Activated gamma-delta T cell treated with Interleukin-2 at 50 U/mL for 16 hours (primary cell): Measurements from ENCODE around the gene SORBS1.

Experiments used
- DNase-seq: peaks from one replicate; pipeline ENCODE4 v3.0.0-alpha.2; 2020

Gene SORBS1

DNA sequence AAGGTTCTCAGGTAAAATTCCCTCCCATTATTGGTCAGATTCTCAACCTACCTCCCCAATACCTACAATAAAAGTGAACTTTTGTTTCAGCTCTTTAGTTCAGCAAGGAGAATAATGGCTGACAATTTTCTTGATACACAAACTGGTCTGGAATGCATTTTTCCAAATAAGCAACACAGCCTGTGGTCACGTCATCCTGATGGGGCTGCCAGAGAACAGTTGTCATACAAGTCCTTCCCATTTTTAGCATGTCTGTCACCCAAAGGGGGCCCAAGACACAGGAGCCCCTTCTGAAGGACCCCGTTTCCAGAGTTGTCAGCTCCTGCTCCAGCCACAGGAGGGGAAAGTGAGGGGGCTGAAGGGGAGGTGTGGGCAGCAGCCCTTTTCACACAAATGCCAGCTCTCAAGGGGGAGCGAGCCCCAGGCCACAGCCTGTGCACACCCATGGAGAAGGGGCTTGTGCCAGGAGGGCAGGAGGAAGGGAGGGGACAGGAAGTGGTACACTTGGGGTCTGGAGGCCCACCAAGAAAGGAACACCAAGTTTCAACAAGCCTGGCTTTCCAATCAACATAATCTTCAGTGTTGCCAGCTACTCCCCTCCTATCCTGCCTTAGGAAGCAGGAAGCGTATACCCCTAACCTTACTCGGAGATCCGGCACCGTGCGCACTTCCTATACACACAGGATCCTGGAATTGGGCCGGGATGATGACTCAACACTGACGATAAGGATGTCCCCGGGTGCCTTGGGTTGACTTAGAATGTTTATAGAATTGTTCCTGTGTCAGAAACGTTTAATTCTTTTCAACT, 227.0 kb downstream of the SORBS1 start:
- DNase-seq, result no peak

DNA sequence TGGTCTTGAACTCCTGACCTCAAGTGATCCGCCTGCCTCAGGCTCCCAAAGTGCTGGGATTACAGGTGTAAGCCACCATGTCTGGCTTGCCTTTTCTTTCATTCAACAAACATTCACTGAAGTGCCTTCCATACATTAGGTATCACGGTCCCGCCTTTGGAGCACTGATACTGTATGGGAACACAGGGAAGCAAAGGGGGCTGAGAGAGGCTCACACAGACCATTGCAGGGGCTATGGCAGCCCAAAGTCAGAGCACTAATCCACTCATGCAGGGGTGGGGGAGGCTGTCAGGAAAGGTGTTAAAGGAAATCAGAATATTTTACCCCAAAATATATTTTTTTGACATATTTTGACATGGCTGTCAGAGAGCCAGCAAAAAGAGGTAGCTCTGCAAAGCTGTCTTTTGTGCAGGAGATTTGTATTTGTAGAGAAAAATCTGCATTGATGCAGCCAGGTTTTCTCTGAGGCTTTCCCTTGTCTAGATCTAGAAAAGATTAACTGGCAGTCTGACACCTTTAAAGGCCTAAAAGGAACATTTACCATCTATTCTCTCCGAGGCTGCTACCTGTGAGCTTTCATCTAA, 228.4 kb downstream of the SORBS1 start:
- no peak for DNase-seq

DNA sequence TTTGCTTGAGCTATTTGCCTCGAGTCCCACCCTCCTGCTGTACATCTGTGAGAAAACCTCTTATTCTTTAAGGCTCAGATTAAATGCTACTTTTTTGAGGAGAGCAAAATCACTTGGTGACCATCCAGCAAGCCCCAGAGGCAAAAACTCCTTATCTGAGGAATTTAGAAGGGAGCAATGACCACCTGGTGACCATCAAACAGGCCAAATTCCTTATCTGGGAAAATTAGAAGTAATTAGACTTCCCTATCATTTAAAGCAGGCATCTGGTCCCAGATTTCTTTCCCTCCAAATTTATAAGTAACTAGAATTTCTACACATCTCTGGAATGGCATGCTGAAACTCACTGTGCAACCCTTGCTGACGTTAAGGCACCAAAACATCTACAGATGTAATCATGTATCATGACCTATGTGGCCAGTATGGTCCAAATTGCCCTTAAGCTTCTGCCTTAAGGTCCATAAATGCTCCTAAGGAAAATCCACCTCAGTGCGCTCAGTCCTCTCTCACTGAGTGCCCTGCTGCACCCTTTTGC, 229.5 kb downstream of the SORBS1 start:
- DNase-seq, result no peak

DNA sequence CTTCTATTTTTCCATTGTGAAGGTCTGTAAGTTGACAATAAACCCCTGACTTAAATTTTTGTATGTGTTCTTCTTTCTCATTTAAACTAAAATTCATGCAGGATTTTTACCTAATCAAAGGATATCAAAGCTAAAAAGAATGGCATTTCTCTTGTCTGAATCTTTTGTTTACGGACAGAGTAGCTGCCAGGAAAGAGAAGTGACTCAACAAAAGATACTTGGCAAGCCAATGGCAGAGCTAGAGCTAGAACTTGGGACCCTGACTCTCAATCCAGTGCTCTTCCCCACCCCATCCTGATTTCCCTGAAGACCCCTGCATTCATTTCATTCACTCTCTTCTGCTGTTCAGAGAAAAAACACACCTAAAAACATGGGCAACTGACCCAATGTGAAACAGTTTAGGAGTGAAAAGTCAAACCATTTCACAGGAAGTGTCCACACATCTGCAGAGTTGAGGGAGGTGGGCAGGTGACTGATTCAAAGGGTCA, 230.2 kb downstream of the SORBS1 start:
- no peak for DNase-seq

DNA sequence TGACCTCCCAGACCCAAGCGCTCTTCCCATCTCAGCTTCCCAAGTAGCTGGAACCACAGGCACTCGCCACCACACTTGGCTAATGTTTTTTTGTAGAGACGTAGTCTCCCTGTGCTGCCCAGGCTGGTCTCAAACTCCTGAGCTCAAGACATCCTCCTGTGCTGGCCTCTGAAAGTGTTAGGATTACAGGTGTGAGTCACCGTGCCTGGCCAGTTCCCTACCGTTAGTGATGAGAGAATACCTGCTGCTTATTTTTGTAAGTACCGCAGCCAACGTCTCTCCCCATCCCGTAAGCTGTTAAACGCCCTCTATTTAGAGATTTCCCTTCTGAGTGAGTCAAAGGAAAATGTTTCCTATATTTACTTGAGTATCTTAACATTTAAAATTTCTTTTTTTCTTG, 231.9 kb downstream of the SORBS1 start:
- DNase-seq, result no peak

DNA sequence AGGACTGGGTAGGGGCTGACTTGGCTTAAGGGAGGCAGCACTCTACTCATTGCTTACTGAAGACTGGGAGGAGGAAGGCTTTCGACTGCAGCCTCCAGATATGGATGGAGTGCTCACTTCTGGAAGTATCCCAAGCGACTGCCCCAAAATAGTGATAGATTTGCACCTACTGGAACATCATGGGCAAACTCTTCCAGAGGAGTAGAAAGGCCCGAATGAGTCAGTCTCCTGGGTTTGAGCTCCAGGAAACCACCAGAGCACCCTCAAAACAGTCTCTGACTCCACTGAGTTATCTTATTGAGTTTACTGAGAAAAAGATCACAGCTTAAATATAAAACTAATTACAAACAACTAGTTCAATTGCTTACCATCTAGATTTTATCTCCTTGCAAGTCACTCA, 233.2 kb downstream of the SORBS1 start:
- no peak for DNase-seq

DNA sequence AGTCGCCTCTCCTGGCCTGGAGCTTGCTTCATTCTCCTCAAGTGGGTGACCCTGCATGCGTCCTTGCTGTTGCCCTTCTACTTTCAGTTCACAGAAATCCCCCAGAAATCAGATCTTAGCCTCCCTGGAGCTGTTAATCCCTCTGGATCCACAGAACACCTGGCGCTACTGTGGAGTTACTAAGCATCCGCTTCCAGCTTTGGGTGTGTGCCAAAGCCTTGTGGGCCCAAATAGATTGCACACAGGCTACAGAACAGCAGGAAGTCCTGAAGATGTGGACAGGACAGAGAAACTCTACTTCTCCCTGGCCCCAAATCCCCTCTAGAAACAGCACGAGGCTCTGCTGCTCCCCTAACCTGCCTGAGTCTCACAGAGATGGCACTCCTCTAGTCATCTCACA, 233.8 kb downstream of the SORBS1 start:
- no peak for DNase-seq

DNA sequence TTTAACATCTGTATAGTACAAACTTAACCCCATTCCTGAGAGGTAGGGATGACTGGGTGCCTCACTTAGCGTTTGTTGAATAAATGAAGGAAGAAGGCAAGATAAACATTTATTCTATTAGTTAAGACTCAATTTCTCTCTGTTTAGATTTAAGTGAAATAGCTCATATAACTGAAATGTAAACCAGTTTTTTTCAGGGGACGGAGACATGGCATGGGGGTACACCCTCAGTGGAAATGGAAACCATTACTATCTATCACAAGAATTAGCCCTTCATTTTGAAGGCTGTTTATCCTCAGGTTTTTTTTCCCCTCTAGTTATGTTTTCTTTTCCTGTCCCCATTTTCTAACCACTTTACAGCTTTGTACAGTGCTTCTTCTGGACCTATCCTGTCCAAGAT, 234.8 kb downstream of the SORBS1 start:
- no peak for DNase-seq

DNA sequence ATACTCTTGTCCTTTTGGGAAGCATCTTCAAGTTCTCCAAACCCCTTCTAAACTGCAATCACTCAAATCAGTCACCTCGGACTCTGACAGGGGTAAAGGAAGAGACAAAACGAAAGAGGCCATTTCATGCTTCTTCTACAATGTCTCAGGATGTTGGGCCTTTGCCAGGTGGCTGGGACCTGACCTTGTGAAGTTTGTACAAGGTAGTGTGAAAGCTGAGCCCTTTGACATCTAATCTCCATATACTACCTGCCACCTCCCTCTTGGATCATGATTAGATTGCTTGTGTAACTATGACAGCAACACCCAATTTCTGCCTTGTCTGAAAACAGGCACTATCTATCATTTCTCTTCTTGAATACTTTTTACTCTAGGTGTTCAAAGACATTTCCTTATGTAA, 235.3 kb downstream of the SORBS1 start:
- no peak for DNase-seq

DNA sequence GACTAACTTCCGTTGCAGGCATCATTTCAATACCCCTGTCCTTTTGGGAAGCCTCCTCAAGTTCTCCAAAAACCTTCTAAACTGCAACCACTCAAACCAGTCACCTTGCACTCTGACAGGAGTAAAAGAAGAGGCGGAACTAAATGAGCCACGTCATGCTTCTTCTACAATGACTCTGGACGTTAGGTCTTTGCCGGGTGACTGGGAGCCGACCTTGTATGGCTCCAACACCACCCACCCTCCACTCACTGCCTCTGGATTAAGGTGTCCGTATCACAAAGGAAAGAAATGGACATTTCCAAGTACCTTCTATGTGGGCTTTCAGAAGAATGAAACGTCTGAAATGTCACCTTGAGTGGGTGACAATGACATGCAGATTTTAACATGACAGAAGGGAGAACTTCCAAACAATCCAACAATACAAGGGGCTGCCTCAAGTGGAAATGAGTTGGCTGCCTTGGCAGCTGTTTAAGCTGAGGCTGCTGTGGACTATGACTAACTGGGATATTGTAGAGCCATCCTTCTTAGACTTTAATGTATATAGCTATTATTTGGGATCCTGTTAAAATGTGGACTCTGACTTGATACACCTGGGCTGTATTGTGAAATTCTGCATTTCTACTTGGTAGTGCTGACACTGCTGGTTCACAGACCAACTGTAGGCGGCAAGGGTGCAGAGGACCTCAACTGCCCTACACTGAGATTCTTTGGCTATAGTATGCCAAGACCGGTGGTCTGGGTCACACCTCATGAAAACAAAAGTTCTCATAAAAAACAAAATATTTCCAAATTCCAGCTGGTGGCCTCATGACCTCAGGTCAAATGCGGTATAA, 236.5 kb downstream of the SORBS1 start:
- DNase-seq, result no peak

DNA sequence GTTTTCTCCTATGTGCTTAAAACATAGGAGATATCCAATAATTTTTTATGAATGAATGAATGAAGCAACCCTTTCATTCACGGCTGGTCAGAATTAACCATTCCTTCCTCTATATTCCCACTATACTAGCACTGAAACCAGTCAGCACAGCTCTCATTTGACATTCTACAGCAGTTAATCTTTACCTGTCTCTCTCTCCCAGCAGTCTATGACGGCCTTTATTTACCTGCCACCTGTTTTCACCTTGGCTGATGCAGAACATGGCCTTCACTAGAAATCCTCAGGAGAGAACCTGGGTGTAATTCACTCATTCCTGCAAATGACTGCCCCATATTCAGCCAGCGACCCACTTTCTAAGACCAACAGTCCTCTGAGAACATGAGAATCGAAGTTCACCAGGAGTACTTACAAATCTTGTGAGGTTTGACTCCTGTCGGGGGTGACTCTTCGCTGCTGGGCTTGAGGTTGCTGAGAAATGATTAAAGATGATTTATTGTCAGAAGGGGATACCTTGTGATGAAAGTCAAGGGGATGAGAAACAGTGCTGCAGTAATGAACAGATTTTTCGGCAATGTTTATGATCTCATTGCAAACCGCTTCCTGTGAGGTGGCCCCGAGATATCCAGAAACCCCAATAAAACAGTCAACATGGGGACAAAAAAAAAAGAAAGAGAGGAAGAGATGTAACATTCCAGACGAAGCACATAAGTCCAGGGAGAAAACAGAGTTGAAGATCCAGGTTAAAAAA, 239.4 kb downstream of the SORBS1 start:
- DNase-seq, result no peak

DNA sequence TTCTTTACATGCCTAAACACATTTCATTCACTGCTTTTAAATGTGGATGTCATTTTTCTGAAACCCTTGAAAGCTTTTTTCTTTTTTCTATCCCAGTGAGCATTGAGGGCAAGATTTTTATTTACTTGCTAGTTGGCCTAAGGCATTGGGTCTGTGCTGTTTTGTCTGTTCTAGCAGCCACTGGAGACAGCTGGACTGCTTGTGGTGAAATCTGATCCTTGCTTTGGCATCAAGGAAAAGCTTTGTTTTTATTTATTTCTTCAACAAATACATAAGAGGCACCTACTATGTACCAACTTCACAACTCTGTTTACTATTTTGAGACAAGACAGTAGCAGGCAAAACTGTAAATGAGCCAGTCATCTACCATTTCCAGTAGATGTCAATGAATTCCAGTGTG, 241.9 kb downstream of the SORBS1 start:
- DNase-seq, result no peak

DNA sequence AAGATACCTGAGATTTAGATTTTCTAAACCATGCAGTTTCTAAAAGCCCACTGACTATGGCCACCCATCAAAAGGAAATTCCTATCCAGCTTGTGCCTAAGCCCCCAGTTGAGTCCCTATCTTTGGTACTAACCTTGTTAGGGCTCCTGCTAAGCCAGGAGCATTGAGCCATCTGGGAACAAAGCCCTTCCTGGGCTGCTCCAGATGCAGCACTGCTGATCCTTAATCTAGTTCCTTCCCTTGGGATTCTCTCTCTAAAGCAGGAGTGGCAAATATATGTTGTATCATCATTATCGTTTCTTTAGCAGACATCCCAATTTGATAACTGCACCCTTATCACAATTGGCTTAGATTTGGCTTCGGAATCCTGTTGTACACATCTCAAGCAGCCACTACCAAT, 245.7 kb downstream of the SORBS1 start:
- no peak for DNase-seq

DNA sequence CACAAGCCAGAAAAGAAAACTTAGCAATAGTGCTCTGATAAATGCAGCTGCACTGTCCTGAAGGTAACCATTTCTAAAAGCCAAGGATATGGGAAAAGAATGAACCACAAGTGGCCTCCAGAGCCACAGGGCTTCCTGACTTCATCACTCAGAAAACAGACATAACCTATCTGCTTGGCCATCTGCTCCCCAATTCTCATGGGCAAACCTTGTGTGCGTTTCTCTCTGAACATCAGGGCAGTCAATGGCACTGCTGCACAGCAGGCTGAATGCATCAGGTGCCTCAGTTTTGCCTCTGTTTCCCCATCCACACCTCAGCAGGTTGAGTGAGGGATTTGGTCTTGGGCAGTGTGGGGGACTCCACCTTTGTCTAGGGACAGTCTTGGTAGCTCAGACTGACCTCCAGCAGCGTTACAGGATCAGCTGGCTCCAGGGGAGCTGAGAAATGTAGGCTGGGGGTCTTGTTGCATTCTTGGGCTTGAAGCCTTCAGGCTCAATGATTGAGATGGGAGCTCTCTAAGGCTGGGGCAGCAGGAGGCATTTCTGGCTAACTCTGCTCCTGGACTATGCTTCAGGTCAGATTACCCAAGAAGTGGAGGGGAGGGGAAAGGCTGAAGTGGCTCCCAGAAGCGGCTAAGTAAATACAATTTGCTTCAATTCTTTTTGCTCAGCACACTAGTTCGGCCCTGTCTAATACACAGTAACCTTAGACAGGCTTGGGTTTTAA, 246.8 kb downstream of the SORBS1 start:
- DNase-seq, result no peak

DNA sequence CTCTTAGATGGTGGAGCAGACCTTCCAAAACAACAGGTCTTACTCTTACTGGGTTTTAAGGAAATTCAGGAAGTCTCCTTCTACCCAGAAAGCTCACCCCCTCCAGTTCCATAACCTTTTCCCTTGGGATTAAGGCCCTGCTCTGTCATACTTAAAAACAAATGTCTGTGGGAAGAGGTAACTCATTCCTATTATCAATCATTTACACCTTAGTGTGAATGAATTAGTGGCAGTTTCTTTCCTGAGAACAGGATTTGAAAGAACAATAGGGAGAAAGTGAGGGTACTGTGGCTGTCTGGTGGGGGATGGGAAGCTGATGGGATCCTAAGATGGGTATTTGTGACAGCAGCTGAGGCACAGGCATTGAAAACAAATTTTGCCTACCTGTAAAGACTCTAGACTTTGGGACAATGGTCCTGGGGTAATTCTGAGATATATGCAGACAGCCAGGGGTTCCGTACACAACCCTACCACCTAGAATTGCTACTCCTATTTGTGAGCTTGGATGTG, 248.1 kb downstream of the SORBS1 start:
- no peak for DNase-seq

DNA sequence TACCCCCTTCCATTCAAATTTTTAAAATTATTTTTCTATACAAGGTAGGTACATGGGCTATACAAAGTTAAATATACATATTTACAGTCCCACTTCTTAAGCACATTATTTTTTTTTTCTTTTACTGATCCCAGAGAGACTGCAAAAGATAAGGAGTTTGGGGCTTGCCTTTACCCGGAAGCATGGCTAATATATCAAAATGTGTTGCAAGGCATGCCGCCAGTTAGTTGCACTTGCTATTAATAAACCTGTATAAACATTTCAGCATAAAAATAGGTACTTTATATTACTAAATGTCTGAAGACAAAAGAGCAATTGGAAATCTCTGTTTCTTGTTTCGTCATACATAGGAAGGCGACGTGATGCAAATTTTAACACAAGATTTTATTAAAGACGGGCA, 248.9 kb downstream of the SORBS1 start:
- no peak for DNase-seq

DNA sequence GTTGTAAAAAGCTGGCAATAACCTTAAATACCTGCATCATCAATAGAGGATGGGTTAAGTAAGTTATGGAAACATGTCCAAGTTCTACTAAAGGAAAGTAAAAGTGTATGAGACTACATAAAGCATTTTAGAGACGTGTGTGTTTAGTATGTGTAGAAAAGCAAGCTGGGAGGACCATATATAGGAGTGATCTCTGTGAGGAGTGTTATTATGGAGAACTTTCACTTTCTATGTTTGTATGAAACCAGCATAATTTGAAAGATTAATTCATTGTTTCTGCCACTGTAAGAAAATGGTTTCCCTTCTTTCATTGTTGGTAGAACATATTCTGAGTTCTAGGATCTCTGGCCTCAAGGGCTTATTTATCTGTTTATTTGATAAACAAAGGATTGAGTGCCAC, 251.2 kb downstream of the SORBS1 start:
- no peak for DNase-seq

DNA sequence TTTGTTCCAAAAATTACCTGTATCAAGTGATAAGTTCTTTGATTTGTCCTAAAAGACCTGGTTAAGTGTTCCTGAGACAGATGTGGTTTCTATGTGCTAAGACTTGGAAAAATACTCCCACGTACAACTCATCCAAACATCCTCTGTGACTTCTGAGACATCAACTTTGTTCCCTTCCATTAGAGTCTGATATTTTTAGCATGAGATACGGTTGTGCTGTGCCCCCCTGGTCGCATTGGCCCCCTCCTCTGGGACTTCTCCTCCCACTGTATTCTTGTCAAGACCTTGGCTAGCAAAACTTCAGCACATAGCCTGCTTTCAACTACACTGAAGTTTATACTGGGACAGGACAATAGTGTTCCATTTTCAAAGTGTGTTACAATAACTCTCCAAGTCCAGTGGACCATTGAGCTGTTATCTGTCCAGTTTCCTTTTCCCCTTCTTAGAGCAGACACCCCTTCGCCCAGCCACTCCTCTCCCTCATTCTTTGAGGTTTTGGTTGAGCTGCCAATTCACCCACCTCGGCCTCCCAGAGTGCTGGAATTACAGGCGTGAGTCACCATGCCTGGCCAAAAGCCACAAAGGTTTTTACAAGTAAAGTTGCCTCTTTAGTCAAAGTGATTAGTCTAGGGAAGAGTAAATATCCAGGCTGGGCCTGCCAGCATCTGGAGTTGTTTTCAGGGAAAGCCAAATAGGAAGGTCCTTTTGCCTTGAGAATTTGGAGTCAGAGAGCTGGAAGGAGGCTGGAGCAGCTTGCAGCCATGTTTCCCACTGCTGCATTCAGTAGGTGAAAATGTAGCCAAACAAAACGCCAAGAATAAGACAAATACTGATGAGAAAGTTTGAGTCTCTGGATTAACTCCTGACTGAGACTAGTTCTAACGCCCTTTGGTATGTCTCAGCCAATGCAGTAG, 252.5 kb downstream of the SORBS1 start:
- no peak for DNase-seq

DNA sequence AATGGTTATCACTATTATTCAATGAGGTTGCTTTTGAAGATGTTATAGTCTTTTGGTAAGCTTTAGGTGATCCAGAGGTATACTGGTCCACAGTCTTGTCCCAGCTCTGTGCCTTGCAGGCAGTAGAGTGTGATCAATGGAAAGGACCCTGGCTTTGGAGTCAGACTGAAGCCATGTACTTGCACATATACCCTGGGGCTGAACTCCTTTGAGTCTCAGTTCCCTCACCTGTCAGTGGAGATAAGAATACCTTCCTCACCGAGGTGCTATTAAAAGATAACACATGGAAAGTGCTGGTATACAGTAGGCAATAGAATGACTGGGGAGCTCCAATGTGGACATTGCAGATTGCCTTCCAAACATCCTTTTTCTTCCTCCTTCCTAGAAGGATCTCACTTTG, 254.3 kb downstream of the SORBS1 start:
- no peak for DNase-seq

DNA sequence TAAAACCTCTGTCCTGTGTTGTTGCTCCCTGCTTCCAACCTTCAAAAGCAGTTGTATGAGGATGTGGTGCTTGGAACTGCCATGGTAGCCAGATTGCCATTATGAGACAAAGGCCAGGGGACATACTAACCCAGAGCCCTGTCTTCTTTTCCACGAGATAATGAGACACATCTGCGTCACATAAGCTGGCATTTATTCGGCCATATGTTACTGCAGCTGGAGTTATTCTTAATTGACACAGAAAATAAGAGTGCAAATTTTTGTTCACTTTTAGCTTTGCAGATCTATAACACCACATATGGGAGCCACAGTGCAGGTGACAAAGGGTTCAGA, 254.9 kb downstream of the SORBS1 start:
- no peak for DNase-seq
